ENCODE data around the gene MYO1A.
"Not testable (repeated sequence)": the region's sequence is repeated elsewhere in the genome, so short reads cannot be mapped to it uniquely, and the experiment has no call there.

Gene MYO1A

DNA sequence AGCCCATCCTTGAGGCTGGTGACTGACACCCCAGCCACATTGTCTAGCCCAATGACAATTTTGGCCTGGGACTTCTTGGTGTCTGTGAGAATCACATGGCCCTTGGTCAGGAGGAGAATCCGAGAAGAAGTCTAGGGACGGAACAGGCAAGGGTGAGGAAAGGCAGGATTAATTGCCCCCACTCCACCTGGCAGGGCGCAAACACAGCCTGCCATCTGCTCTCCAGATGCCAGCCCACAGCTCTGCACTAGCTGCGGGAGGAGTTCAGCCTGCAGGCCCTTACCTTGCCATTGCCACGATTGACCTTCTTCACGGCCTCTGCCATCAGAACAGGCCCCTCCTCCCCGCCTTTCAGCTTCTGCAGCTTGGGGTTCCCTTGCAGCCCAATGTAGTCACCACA is 20.5 kb downstream of the MYO1A start (continued):
- TF ChIP-seq, protein P1, sequence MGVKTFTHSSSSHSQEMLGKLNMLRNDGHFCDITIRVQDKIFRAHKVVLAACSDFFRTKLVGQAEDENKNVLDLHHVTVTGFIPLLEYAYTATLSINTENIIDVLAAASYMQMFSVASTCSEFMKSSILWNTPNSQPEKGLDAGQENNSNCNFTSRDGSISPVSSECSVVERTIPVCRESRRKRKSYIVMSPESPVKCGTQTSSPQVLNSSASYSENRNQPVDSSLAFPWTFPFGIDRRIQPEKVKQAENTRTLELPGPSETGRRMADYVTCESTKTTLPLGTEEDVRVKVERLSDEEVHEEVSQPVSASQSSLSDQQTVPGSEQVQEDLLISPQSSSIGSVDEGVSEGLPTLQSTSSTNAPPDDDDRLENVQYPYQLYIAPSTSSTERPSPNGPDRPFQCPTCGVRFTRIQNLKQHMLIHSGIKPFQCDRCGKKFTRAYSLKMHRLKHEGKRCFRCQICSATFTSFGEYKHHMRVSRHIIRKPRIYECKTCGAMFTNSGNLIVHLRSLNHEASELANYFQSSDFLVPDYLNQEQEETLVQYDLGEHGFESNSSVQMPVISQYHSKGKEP (tag by site-specific recombination; IDR thresholded peaks at IDR 0.05), result no peak
- TF ChIP-seq ZNF843 (tag by site-specific recombination; IDR thresholded peaks at IDR 0.05) (no peak), ZNF140 (tag by site-specific recombination; IDR thresholded peaks at IDR 0.05) (no peak)

DNA sequence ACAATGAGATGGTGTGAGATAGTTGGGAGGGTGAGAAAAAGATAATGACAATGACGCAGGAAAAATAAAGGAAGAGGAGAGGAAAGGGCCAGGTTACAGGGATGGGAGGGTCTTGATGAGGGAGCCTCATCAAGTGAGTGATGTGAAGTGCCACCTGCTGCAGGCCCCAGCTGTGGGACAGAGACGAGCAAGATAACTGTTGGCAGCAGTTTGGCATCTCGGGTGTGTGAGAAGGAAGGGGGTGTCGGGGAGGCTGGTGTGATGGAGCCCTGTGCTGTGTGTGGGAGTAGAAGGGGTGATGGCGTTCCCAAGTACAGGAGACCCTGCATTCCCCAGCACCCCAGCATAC is 22.1 kb downstream of the MYO1A start:
- Histone ChIP-seq H3K27ac (ENCODE audit: extremely low read depth, low read depth, low read length) (no peak overlapping the region), H3K4me3 (ENCODE audit: low read depth, low read length) (no peak overlapping the region), H3K36me3 (ENCODE audit: control insufficient read depth in 2 of 2, insufficient read depth in 1 of 2, low read length in 2 of 2) (no peaks in the 10 kb centered on the region), H3K4me1 (ENCODE audit: control insufficient read depth, insufficient read depth, low read length) (peaks cover 5% of the 10 kb centered on the region), H3K9me3 (ENCODE audit: control insufficient read depth, insufficient read depth, low read depth, low read length) (no peaks in the 10 kb centered on the region)
- ChIA-PET CTCF (interaction anchor here (0.6 to 2.6 kb wide), 6 partner anchors 19 to 84 kb away, joined by 3 to 7 read pairs (median 4); partner anchors contain the start of gene STAT6), POLR2A (interaction anchor here (0.6 kb wide), 1 partner anchor 658 kb away, joined by 3 read pairs; no protein-coding TSS in a partner anchor)
- TF ChIP-seq SALL2 (tag by site-specific recombination; IDR thresholded peaks at IDR 0.05; ENCODE audit: borderline replicate concordance) (no peak), SCRT2 (tag by site-specific recombination; IDR thresholded peaks at IDR 0.05) (peak; percentile 68)

DNA sequence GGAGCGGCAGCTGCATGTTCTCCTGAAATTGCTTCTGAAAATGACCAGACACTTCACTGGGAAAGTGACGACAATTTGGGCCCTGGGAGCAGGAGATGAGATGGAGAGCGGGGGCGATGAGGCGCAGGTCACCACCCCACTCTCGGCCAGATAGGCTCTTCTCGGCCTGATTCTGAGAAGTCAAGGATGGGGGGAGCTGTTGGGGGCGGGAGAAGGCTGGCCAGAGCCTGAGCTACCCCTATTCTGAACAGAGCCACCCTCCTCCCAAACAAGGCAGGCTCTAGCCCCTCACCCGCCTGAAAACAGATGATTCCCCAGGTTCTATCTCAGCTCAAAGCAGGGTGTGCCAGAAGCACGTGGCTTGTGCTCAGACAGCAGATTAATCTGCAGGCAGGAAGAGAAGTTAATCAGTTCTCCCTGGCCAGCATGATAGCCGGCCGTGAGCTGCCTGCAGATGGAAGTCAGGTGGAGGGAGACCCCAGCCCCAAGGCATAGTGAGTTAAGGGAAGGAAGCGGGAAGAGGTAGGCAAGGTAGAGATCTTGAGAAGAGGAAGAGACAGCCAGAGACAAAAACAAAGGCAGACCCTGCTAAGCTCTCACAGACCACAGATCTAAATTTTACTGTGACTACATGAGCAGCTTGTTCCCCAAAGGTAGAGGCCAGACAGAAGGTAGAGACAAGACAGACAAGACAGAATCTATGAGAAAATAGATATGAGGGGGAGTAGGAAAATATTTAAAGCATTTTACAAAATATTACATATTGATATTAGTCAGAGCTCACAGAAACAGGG is 22.7 kb downstream of the MYO1A start:
- H3K4me3 ChIP-seq (ENCODE audit: low read depth, low read length), result no peak overlapping the region
- H3K36me3 ChIP-seq (ENCODE audit: control insufficient read depth in 2 of 2, insufficient read depth in 1 of 2, low read length in 2 of 2), result no peaks in the 10 kb centered on the region
- peaks cover 5% of the 10 kb centered on the region for H3K4me1 ChIP-seq (ENCODE audit: control insufficient read depth, insufficient read depth, low read length)
- ChIA-PET POLR2A (no interaction called here), CTCF (interaction anchor here (0.8 to 2.6 kb wide), 5 partner anchors 26 to 85 kb away, joined by 4 to 7 read pairs (median 4); partner anchors contain the start of gene STAT6)
- no peak overlapping the region for H3K27ac ChIP-seq (ENCODE audit: extremely low read depth, low read depth, low read length)
- H3K9me3 ChIP-seq (ENCODE audit: control insufficient read depth, insufficient read depth, low read depth, low read length), result no peaks in the 10 kb centered on the region
- TF ChIP-seq ZBTB17 (tag by site-specific recombination; IDR thresholded peaks at IDR 0.05) (peak; percentile 39; the same call in 1 of the 2 replicates), ZNF292 (tag by site-specific recombination; IDR thresholded peaks at IDR 0.05; ENCODE audit: borderline replicate concordance, low read depth) (no peak)

DNA sequence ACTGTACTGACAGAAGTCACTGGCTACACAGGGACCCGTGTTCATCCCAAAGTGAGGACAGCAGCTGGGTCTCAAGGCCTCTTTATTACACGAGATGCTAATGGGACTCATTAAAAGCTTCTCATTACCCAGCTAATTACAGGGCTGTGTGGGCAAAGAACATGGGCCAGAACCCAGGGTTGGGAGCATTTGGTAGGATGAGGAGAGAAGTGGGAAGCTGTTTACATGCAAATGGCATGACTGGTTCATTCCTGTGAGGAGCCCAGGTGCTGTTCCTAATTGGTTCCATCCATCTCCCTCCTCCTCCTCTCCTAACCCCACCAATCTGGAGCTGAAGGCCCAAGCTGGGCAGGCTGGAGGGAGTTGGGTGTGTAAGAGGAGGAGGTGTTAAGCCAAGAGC is 24.7 kb downstream of the MYO1A start:
- TF ChIP-seq, protein P2, sequence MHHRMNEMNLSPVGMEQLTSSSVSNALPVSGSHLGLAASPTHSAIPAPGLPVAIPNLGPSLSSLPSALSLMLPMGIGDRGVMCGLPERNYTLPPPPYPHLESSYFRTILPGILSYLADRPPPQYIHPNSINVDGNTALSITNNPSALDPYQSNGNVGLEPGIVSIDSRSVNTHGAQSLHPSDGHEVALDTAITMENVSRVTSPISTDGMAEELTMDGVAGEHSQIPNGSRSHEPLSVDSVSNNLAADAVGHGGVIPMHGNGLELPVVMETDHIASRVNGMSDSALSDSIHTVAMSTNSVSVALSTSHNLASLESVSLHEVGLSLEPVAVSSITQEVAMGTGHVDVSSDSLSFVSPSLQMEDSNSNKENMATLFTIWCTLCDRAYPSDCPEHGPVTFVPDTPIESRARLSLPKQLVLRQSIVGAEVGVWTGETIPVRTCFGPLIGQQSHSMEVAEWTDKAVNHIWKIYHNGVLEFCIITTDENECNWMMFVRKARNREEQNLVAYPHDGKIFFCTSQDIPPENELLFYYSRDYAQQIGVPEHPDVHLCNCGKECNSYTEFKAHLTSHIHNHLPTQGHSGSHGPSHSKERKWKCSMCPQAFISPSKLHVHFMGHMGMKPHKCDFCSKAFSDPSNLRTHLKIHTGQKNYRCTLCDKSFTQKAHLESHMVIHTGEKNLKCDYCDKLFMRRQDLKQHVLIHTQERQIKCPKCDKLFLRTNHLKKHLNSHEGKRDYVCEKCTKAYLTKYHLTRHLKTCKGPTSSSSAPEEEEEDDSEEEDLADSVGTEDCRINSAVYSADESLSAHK (tag by site-specific recombination; IDR thresholded peaks at IDR 0.05), result no peak
- TF ChIP-seq HOXA7 (CRISPR knock-in tag; IDR thresholded peaks at IDR 0.05; ENCODE audit: borderline replicate concordance) (no peak), HOXD13 (CRISPR knock-in tag; IDR thresholded peaks at IDR 0.05; ENCODE audit: borderline replicate concordance) (no peak), GLI2 (tag by site-specific recombination; IDR thresholded peaks at IDR 0.05; ENCODE audit: borderline replicate concordance, low read depth) (no peak), ZNF23 (tag by site-specific recombination; IDR thresholded peaks at IDR 0.05; ENCODE audit: borderline replicate concordance) (no peak), ZNF510 (tag by site-specific recombination; IDR thresholded peaks at IDR 0.05; ENCODE audit: insufficient replicate concordance) (no peak), ZNF114 (tag by site-specific recombination; IDR thresholded peaks at IDR 0.05) (no peak), ZNF530 (tag by site-specific recombination; IDR thresholded peaks at IDR 0.05; ENCODE audit: low read depth) (no peak), ZNF223 (tag by site-specific recombination; IDR thresholded peaks at IDR 0.05) (no peak)
- TF ChIP-seq, protein P3, sequence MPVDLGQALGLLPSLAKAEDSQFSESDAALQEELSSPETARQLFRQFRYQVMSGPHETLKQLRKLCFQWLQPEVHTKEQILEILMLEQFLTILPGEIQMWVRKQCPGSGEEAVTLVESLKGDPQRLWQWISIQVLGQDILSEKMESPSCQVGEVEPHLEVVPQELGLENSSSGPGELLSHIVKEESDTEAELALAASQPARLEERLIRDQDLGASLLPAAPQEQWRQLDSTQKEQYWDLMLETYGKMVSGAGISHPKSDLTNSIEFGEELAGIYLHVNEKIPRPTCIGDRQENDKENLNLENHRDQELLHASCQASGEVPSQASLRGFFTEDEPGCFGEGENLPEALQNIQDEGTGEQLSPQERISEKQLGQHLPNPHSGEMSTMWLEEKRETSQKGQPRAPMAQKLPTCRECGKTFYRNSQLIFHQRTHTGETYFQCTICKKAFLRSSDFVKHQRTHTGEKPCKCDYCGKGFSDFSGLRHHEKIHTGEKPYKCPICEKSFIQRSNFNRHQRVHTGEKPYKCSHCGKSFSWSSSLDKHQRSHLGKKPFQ (tag by site-specific recombination; IDR thresholded peaks at IDR 0.05), result no peak
- no peaks in the 10 kb centered on the region for H3K36me3 ChIP-seq (ENCODE audit: control insufficient read depth in 2 of 2, insufficient read depth in 1 of 2, low read length in 2 of 2)
- H3K27ac ChIP-seq (ENCODE audit: extremely low read depth, low read depth, low read length), result no peak overlapping the region
- no peaks in the 10 kb centered on the region for H3K4me1 ChIP-seq (ENCODE audit: control insufficient read depth, insufficient read depth, low read length)
- no peak overlapping the region for H3K4me3 ChIP-seq (ENCODE audit: low read depth, low read length)
- POLR2A ChIA-PET, result no interaction called here
- CTCF ChIA-PET, result interaction anchor here (0.7 to 1.2 kb wide), 4 partner anchors 17 to 87 kb away, joined by 3 to 4 read pairs (median 3); no protein-coding TSS in a partner anchor
- no peaks in the 10 kb centered on the region for H3K9me3 ChIP-seq (ENCODE audit: control insufficient read depth, insufficient read depth, low read depth, low read length)

DNA sequence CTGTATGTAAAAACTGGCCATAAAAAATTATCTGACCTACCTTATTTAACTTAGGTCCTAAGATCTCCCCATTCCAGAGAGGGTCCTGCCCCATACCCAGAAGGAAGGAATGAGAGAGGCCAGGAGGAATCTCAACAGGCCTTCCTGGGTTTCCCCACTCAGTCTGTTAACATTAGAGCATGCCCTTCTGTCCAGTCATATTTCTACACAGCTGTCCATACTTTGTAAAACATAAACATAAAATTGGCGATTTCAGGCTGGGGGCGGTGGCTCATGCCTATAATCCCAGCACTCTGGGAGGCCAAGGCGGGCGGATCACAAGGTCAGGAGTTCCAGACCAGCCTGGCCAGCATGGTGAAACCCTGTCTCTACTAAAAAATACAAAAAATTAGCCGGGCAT is 27.6 kb downstream of the MYO1A start:
- POLR2A ChIA-PET; H3K9me3 ChIP-seq (ENCODE audit: control insufficient read depth, insufficient read depth, low read depth, low read length); H3K27ac ChIP-seq (ENCODE audit: extremely low read depth, low read depth, low read length); H3K4me1 ChIP-seq (ENCODE audit: control insufficient read depth, insufficient read depth, low read length); H3K36me3 ChIP-seq (ENCODE audit: control insufficient read depth in 2 of 2, insufficient read depth in 1 of 2, low read length in 2 of 2); H3K4me3 ChIP-seq (ENCODE audit: low read depth, low read length): not testable (repeated sequence)
- CTCF ChIA-PET, result interaction anchor here (0.7 to 6.8 kb wide), 4 partner anchors 16 to 171 kb away, joined by 3 to 60 read pairs (median 4); partner anchors contain the start of gene ZBTB39

Data from HEK293 (cell line).